ENCODE results near the gene RNF144A.

GRCh38 chr2:7060631-7061449 lies 143.6 kb downstream of the RNF144A start:
- no peak for TF ChIP-seq CTCF (IDR thresholded peaks at IDR 0.05 in 8 of 11, conservative IDR thresholded peaks at IDR 0.05 in 3 of 11)
- no peak for TF ChIP-seq POLR2AphosphoS5 (IDR thresholded peaks at IDR 0.05)
